ENCODE measurements around the gene FOXI3.

DNA sequence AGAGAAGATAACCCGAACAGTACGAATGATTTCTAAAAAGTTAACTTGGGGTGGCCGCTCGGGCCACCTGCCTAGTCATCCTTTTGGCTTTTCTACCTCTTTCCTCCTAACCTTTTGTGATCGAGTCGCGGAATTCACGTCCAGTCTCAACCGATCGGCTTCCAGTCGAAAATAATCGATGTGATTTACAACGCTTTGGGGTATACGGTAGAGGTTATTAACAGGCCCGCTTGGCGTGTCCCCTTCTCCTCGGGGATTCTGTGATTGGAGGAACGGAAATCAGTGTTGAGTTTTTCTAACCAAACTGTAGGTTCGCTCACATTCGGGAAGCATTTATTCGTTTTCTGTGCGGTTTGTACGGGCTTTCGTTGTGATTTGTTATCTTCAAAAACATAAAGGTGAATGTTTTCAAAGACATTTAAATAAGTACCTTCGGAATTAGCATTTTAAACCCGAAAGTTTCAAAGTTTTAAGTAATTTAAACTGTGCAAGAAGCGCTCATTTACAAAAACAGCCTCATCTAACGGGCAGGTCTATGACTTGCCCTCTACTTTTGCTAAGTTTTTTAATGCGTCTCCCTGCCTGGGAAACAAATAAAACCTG is 588 bp upstream of the FOXI3 start:
- TF ChIP-seq CTCF (IDR thresholded peaks at IDR 0.05) (no peak), POLR2A (IDR thresholded peaks at IDR 0.05) (no peak)

Measured in heart left ventricle (tissue), 13 donors.